Measurements from ENCODE around the gene GPR26. TPM values are rescaled to one million over a fixed set of nuclear protein-coding genes. Genes with fewer than 3 reads are reported as not detected.

The GPR26 gene
- total RNA-seq, 4 donors from 2014 or later, result not detected

- H3K27ac ChIP-seq, result no peak overlapping the region
- no peak for DNase-seq
- H3K27me3 ChIP-seq, result no peaks in the 10 kb centered on the region
- TF ChIP-seq POLR2A (IDR thresholded peaks at IDR 0.05), result no peak
- no peak for TF ChIP-seq CTCF (IDR thresholded peaks at IDR 0.05)
- no peaks in the 10 kb centered on the region for H3K36me3 ChIP-seq
- H3K4me3 ChIP-seq (replicated peaks in 1 of 3), result no peak overlapping the region
- no peaks in the 10 kb centered on the region for H3K4me1 ChIP-seq
- intact Hi-C loops (cut with DNase I), result no loop called here
- H3K9me3 ChIP-seq, result no peaks in the 10 kb centered on the region
- 57 to 62% methylated on average over 2 of the region's 2 CpGs for WGBS, 2 donors
These were observed 44.2 kb upstream of the GPR26 start for GRCh38 chr10:123621916-123622315.

- intact Hi-C loops (cut with DNase I), result no loop called here
These were observed 43.8 kb upstream of the GPR26 start for GRCh38 chr10:123622381-123622780.

GRCh38 chr10:123624086-123624485 lies 42.1 kb upstream of the GPR26 start:
- H3K4me1 ChIP-seq, result no peaks in the 10 kb centered on the region
- intact Hi-C loops (cut with DNase I), result no loop called here
- H3K27ac ChIP-seq, result no peak overlapping the region
- no peak for TF ChIP-seq POLR2A (IDR thresholded peaks at IDR 0.05)
- TF ChIP-seq CTCF (IDR thresholded peaks at IDR 0.05), result no peak
- H3K27me3 ChIP-seq, result no peaks in the 10 kb centered on the region
- DNase-seq, result no peak
- no peaks in the 10 kb centered on the region for H3K9me3 ChIP-seq
- H3K4me3 ChIP-seq (replicated peaks in 1 of 3), result no peak overlapping the region
- no peaks in the 10 kb centered on the region for H3K36me3 ChIP-seq
- WGBS, 2 donors, result 76 to 88% methylated on average over 2 of the region's 2 CpGs

More at GRCh38 chr10:123622381-123622780, 43.8 kb upstream of the GPR26 start:
- no peak overlapping the region for H3K4me3 ChIP-seq (replicated peaks in 1 of 3)
- WGBS, 2 donors, result 60 to 80% methylated on average over 3 of the region's 3 CpGs
- H3K27me3 ChIP-seq, result no peaks in the 10 kb centered on the region
- no peaks in the 10 kb centered on the region for H3K4me1 ChIP-seq
- no peaks in the 10 kb centered on the region for H3K36me3 ChIP-seq
- H3K9me3 ChIP-seq, result no peaks in the 10 kb centered on the region
- no peak for DNase-seq
- TF ChIP-seq CTCF (IDR thresholded peaks at IDR 0.05) (no peak), POLR2A (IDR thresholded peaks at IDR 0.05) (no peak)
- H3K27ac ChIP-seq, result no peak overlapping the region

- DNase-seq, result no peak
- no peak overlapping the region for H3K27ac ChIP-seq
- intact Hi-C loops (cut with DNase I), result no loop called here
- H3K4me3 ChIP-seq (replicated peaks in 1 of 3), result no peak overlapping the region
- H3K36me3 ChIP-seq, result no peaks in the 10 kb centered on the region
- 87 to 95% methylated on average over 3 of the region's 3 CpGs for WGBS, 2 donors
- H3K9me3 ChIP-seq, result no peaks in the 10 kb centered on the region
- TF ChIP-seq POLR2A (IDR thresholded peaks at IDR 0.05), result no peak
- TF ChIP-seq CTCF (IDR thresholded peaks at IDR 0.05), result no peak
- H3K4me1 ChIP-seq, result no peaks in the 10 kb centered on the region
- no peaks in the 10 kb centered on the region for H3K27me3 ChIP-seq
These were observed 33.0 kb upstream of the GPR26 start for GRCh38 chr10:123633106-123633505.

- no peaks in the 10 kb centered on the region for H3K9me3 ChIP-seq
- 67 to 72% methylated on average over 5 of the region's 5 CpGs for WGBS, 2 donors
- intact Hi-C loops (cut with DNase I), result no loop called here
- no peaks in the 10 kb centered on the region for H3K4me1 ChIP-seq
- no peak for DNase-seq
- H3K4me3 ChIP-seq (replicated peaks in 1 of 3), result no peak overlapping the region
- TF ChIP-seq POLR2A (IDR thresholded peaks at IDR 0.05) (no peak), CTCF (IDR thresholded peaks at IDR 0.05) (no peak)
- no peaks in the 10 kb centered on the region for H3K36me3 ChIP-seq
- no peak overlapping the region for H3K27ac ChIP-seq
- no peaks in the 10 kb centered on the region for H3K27me3 ChIP-seq
These were observed 32.5 kb upstream of the GPR26 start for GRCh38 chr10:123633636-123634035.
